Astrocyte (in vitro differentiated cells and primary cell): Measurements from ENCODE around the gene ANKRD36B. TPM values are rescaled to one million over a fixed set of nuclear protein-coding genes. Genes with fewer than 3 reads are reported as not detected.
A peak's percentile ranks its signal among the peaks of the same experiment; 100 is the strongest.
"Not testable (repeated sequence)": the region's sequence is repeated elsewhere in the genome, so short reads cannot be mapped to it uniquely, and the experiment has no call there.

ENCODE experiments used
- DNase-seq: peaks from one replicate; pipeline ENCODE4 v3.0.0-alpha.2; 2010; ENCODE audit warnings: low read depth
- FAIRE-seq: peaks from 2 replicates; lab custom pipeline; 2011; peaks lifted over from hg19 to GRCh38; lab: Jason Lieb, UNC
- H2AFZ ChIP-seq: 2 replicates; pipeline ENCODE4 v1.6.0; 2012; ENCODE audit warnings: low read depth, low read length, inconsistent platforms
- H3K27ac ChIP-seq: 2 replicates; pipeline ENCODE4 v1.5.1; 2011; ENCODE audit warnings: low read depth, low read length, inconsistent platforms
- H3K27me3 ChIP-seq: 2 replicates; pipeline ENCODE4 v1.6.0; 2011; ENCODE audit warnings: low read length, inconsistent platforms; ENCODE audit not compliant: insufficient read depth
- H3K36me3 ChIP-seq: 2 replicates; pipeline ENCODE4 v1.5.1; 2011; ENCODE audit warnings: low read length, inconsistent platforms; ENCODE audit not compliant: insufficient read depth
- H3K4me1 ChIP-seq: 2 replicates; pipeline ENCODE4 v1.5.1; 2011; ENCODE audit warnings: low read length, inconsistent platforms; ENCODE audit not compliant: insufficient read depth
- H3K4me2 ChIP-seq: 2 replicates; pipeline ENCODE4 v1.6.0; 2012; ENCODE audit warnings: low read length, inconsistent platforms
- H3K4me3 ChIP-seq: 2 replicates; pipeline ENCODE4 v1.5.1; 2011; ENCODE audit warnings: low read depth, mild to moderate bottlenecking, low read length, inconsistent platforms; ENCODE audit not compliant: insufficient read depth
- H3K79me2 ChIP-seq: 2 replicates; pipeline ENCODE4 v1.6.0; 2012; ENCODE audit warnings: mild to moderate bottlenecking, low read length, inconsistent platforms; ENCODE audit not compliant: insufficient read depth
- H3K9ac ChIP-seq: 2 replicates; pipeline ENCODE4 v1.6.0; 2012; ENCODE audit warnings: mild to moderate bottlenecking, low read length, inconsistent platforms
- H3K9me3 ChIP-seq: 2 replicates; pipeline ENCODE4 v1.5.1; 2012; ENCODE audit warnings: low read depth, mild to moderate bottlenecking, low read length, inconsistent platforms; ENCODE audit not compliant: insufficient read depth
- H4K20me1 ChIP-seq: 2 replicates; pipeline ENCODE4 v1.6.0; 2012; ENCODE audit warnings: low read length, inconsistent platforms; ENCODE audit not compliant: insufficient read depth
- H3K27ac Mint-ChIP-seq: one replicate; pipeline ENCODE4 v1.8.0; 2021; ENCODE audit warnings: mild to moderate bottlenecking, mixed read lengths; ENCODE audit not compliant: unreplicated experiment
- H3K27me3 Mint-ChIP-seq: one replicate; pipeline ENCODE4 v1.8.0; 2021; ENCODE audit warnings: low read depth, mixed read lengths; ENCODE audit not compliant: unreplicated experiment
- H3K36me3 Mint-ChIP-seq: one replicate; pipeline ENCODE4 v1.8.0; 2021; ENCODE audit warnings: low read depth, mixed read lengths; ENCODE audit not compliant: unreplicated experiment
- H3K4me1 Mint-ChIP-seq: one replicate; pipeline ENCODE4 v1.8.0; 2021; ENCODE audit warnings: low read depth, mixed read lengths; ENCODE audit not compliant: unreplicated experiment
- H3K4me3 Mint-ChIP-seq: one replicate; pipeline ENCODE4 v1.8.0; 2021; ENCODE audit warnings: mild to moderate bottlenecking, moderate library complexity, mixed read lengths; ENCODE audit not compliant: unreplicated experiment
- H3K9me3 Mint-ChIP-seq: one replicate; pipeline ENCODE4 v1.8.0; 2021; ENCODE audit warnings: mild to moderate bottlenecking, mixed read lengths; ENCODE audit not compliant: unreplicated experiment
- total RNA-seq: library from RNA; stranded (reverse); gene quantifications from 2 replicates; pipeline ENCODE4 v1.2.1, GENCODE V29; 2021
- TF ChIP-seq, protein P1 (sequence below): IDR thresholded peaks from 2 replicates; pipeline ENCODE4 v1.5.1; 2011; ENCODE audit warnings: low read depth, mild to moderate bottlenecking, inconsistent platforms, low read length, moderate library complexity; ENCODE audit not compliant: insufficient read depth

The ANKRD36B gene
- total RNA-seq, 1 donor from 2014 or later, result 20.0 TPM

DNA sequence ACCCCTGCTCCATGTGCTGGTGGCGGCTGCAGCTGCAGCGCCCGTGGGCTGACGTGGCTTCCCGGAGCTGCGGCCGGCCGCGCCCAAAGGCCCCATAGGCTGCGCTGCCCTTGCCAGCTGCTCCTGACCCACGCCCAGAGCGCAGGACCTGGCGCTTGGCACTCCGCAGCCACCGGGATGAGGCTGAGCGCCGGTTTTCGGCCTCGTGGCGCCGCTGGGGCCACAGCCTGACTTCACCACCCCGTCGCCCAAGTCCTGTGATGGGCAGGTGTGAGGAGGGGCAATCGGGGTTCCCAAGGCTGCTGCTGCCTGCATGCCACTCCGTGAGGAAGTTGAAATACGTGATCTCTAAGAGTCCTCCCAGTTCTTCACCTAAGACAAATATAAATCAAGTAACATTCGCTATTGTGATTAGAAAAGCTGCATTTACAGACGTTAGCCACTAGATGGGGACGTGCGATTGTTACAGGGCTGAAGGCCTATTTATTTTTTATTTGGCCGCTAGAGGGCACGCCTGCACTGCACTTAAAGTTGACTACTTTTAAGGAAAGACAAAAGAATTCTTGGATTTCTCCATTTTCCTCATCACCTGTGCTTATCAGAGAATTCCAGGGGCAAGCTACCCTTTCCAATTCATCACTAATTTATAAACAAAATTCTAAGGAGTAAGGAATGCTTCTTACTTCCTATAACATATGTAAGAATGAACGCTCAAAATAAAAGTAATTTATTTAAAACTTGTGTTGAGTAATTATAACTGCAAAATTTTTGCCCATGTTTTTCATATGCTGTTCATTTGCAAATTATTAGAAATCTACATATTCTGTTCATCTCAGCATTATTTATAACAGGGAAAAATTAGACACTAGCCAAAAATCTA, 1.1 kb upstream of the ANKRD36B start:
- not testable (repeated sequence) for H3K36me3 ChIP-seq, H3K4me1 ChIP-seq, H4K20me1 ChIP-seq, H3K36me3 Mint-ChIP-seq, H3K79me2 ChIP-seq, FAIRE-seq, H3K27me3 Mint-ChIP-seq, H3K4me1 Mint-ChIP-seq, H3K9me3 Mint-ChIP-seq, H3K27me3 ChIP-seq, H3K9me3 ChIP-seq
- TF ChIP-seq, protein P1, sequence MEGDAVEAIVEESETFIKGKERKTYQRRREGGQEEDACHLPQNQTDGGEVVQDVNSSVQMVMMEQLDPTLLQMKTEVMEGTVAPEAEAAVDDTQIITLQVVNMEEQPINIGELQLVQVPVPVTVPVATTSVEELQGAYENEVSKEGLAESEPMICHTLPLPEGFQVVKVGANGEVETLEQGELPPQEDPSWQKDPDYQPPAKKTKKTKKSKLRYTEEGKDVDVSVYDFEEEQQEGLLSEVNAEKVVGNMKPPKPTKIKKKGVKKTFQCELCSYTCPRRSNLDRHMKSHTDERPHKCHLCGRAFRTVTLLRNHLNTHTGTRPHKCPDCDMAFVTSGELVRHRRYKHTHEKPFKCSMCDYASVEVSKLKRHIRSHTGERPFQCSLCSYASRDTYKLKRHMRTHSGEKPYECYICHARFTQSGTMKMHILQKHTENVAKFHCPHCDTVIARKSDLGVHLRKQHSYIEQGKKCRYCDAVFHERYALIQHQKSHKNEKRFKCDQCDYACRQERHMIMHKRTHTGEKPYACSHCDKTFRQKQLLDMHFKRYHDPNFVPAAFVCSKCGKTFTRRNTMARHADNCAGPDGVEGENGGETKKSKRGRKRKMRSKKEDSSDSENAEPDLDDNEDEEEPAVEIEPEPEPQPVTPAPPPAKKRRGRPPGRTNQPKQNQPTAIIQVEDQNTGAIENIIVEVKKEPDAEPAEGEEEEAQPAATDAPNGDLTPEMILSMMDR, result peak; percentile 97
- peak overlapping the region; percentile 71 for H3K27ac ChIP-seq
- peak overlapping the region; percentile 81 for H3K4me3 Mint-ChIP-seq
- H3K4me3 ChIP-seq, result peak overlapping the region; percentile 65
- peak overlapping the region; percentile 99 for H2AFZ ChIP-seq
- peak; percentile 57 for DNase-seq
- H3K4me2 ChIP-seq, result peak overlapping the region; percentile 88
- H3K27ac Mint-ChIP-seq, result peak overlapping the region; percentile 71
- peak overlapping the region; percentile 89 for H3K9ac ChIP-seq

DNA sequence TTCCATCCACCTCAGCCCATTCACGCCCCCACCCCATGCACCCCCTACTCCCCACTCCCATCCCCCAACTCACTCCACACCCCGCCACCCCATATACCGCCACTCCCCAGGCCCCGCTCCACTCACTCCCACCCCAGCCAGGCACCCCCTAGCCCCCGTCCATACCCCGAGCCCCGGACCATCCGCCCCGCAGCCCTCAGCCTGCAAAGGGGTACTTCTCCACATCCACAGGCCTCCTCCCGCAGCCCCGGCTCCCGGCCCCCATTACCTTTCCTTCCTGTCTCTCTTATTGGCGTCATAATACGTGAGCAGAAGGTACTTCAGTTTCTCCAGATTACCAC, 450 bp downstream of the ANKRD36B start:
- not testable (repeated sequence) for H3K9me3 ChIP-seq, H3K27me3 Mint-ChIP-seq, DNase-seq, H3K4me1 ChIP-seq, H3K9me3 Mint-ChIP-seq, FAIRE-seq, H3K4me1 Mint-ChIP-seq, H3K36me3 ChIP-seq, H4K20me1 ChIP-seq, H3K27me3 ChIP-seq, H3K36me3 Mint-ChIP-seq, H3K79me2 ChIP-seq
- peak overlapping the region; percentile 93 for H2AFZ ChIP-seq
- peak overlapping the region; percentile 78 for H3K4me3 ChIP-seq
- Mint-ChIP-seq H3K4me3 (peak overlapping the region; percentile 100), H3K27ac (peak overlapping the region; percentile 93)
- peak overlapping the region; percentile 88 for H3K4me2 ChIP-seq
- peak overlapping the region; percentile 84 for H3K9ac ChIP-seq
- peak overlapping the region; percentile 33 for H3K27ac ChIP-seq

DNA sequence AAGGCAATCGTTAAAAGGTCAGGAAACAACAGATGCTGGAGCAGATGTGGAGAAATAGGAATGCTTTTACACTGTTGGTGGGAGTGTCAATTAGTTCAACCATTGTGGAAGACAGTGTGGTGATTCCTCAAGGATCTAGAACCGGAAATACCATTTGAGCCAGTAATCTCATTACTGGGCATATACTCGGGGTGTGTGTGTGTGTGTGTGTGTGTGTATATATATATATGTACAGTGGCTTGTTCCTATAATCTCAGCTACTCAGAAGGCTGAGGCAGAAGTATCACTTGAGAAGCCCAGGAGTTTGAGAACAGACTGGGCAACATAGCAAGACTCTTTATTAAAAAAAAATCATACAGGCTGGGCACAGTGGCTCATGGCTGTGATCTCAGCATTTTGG, 24.0 kb downstream of the ANKRD36B start:
- H2AFZ ChIP-seq, H3K27me3 Mint-ChIP-seq, H3K4me1 Mint-ChIP-seq, H3K4me3 ChIP-seq, H3K9me3 ChIP-seq, H3K36me3 Mint-ChIP-seq, H3K4me1 ChIP-seq, H3K4me2 ChIP-seq, H3K27ac ChIP-seq, H3K27ac Mint-ChIP-seq, H3K79me2 ChIP-seq, H4K20me1 ChIP-seq, H3K4me3 Mint-ChIP-seq, FAIRE-seq, H3K9me3 Mint-ChIP-seq, H3K36me3 ChIP-seq, H3K9ac ChIP-seq, H3K27me3 ChIP-seq: not testable (repeated sequence)
- peak; percentile 26 for DNase-seq

DNA sequence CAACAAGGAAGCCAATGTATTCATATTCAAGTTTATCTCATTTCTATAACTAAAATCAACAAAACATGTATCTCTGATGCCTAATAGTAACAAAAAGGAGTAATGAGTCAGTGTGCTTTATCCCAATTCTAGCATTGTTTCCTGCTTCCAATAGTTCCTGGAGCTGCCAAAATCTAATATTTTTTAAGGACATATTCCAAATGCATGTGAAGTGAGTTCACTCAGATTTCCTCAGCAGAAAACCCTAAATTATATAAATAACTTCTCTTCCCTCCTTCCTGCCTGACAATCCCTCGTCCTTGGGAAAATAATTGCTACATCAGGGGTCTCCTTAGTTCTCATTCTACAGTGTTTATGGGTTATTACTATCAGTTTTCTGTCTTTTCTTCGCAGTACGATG, 37.3 kb downstream of the ANKRD36B start:
- H2AFZ ChIP-seq, H3K4me1 ChIP-seq, H3K27ac Mint-ChIP-seq, H3K27ac ChIP-seq, H3K27me3 ChIP-seq, H3K4me3 ChIP-seq, DNase-seq, H3K4me3 Mint-ChIP-seq, H3K9ac ChIP-seq, H3K4me1 Mint-ChIP-seq, H3K9me3 Mint-ChIP-seq, FAIRE-seq, H4K20me1 ChIP-seq, H3K4me2 ChIP-seq, H3K27me3 Mint-ChIP-seq, H3K79me2 ChIP-seq, H3K9me3 ChIP-seq: not testable (repeated sequence)
- H3K36me3 Mint-ChIP-seq, result peaks cover 15% of the 10 kb centered on the region
- peaks cover 11% of the 10 kb centered on the region for H3K36me3 ChIP-seq

DNA sequence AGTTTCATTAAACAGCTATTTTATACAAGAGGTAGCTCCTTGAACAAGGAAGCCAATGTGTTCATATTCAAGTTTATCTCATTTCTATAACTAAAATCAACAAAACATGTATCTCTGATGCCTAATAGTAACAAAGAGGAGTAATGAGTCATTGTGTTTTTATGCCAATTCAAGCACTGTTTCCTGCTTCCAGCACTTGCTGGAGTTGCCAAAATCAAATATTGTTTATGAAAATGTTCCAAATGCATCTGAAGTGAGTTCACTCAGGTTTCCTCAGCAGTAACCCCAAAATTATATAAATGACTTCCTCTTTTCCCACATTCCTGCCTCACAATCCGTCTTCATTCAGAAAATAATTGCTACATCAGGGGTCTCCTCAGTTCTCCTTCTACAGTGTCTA, 39.2 kb downstream of the ANKRD36B start:
- not testable (repeated sequence) for H3K9me3 ChIP-seq, H4K20me1 ChIP-seq, H3K27me3 ChIP-seq, H3K4me3 ChIP-seq, H3K4me1 Mint-ChIP-seq, H3K9ac ChIP-seq, H3K79me2 ChIP-seq, H3K4me3 Mint-ChIP-seq, H3K27ac ChIP-seq, H2AFZ ChIP-seq, FAIRE-seq, H3K9me3 Mint-ChIP-seq, H3K4me2 ChIP-seq, H3K27ac Mint-ChIP-seq, H3K4me1 ChIP-seq, H3K27me3 Mint-ChIP-seq
- peaks cover 19% of the 10 kb centered on the region for H3K36me3 Mint-ChIP-seq
- peak; percentile 45 for DNase-seq
- peaks cover 11% of the 10 kb centered on the region for H3K36me3 ChIP-seq
